GM19468 (cell line): ENCODE data around the gene BMERB1.
"Not testable (repeated sequence)": the region's sequence is repeated elsewhere in the genome, so short reads cannot be mapped to it uniquely, and the experiment has no call there.

Source experiments
- ATAC-seq: cut with Tn5 transposase; IDR thresholded peaks from one replicate; pipeline ENCODE4 v1.9.1; 2021; ENCODE audit warnings: mild to moderate bottlenecking, moderate library complexity, moderate number of reproducible peaks; ENCODE audit not compliant: unreplicated experiment; ENCODE audit errors: extremely low read depth

The BMERB1 gene

DNA sequence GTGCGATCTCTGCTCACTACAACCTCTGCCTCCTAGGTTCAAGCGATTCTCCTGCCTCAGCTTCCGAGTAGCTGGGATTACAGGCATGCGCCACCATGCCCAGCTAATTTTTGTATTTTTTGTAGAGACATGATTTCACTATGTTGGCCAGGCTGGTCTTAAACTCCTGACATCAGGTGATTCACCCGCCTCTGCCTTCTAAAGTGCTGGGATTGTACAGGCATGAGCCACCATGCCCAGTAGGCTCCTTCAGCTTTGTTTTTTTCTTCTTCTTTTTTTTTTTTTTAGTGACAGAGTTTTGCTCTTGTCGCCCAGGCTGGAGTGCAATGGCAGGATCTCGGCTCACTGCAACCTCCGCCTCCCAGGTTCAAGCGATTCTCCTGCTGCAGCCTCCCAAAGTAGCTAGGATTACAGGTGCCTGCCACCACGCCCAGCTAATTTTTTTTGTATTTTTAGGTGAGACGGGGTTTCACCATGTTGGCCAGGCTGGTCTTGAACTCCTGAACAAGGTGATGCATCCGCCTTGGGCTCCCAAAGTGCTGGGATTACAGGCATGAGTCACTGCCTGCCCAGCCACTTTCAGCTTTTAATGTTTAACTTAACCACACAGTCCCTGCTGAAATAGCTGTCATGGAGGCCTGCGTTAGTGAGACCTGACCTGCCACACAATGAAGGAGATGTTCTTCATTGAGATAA lies 112.8 kb downstream of the BMERB1 start:
- not testable (repeated sequence) for ATAC-seq

DNA sequence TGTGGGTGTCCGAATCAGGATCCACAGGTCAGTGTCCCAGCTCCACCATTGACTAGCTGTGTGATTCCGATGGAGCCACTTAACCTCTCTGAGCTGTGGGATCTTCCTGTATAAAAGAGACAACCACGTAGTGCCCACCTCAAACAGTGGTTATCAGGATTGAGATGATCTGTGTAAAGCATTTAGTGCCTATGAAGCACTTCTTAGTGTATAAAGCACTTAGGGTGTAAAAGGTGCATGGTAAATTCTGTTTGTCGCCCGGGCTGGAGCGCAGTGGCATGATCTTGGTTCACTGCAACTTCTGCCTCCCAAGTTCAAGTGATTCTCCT lies 113.3 kb downstream of the BMERB1 start:
- ATAC-seq, result no peak

GRCh38 chr16:15548482-15548891 lies 114.1 kb downstream of the BMERB1 start:
- ATAC-seq, result no peak

DNA sequence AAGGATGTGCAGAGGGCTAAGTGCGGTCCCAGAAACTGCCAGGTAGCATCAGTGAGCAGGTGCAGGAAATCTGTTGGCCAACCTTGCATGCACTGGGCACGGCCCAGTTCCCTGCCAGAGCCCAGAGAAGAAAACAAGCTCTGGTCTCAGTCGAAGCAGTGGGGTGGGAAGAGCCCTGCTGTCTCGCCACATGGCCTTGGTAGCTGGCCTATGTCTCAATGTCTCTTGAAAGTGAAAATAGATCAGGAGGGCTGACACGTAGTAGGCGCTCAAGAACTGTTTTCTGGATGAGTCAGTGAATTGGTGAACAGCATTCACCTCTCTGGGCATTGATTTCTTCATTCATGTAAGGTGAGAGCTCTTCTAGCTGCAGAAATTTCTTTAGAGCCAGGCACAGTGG lies 118.1 kb downstream of the BMERB1 start:
- no peak for ATAC-seq

DNA sequence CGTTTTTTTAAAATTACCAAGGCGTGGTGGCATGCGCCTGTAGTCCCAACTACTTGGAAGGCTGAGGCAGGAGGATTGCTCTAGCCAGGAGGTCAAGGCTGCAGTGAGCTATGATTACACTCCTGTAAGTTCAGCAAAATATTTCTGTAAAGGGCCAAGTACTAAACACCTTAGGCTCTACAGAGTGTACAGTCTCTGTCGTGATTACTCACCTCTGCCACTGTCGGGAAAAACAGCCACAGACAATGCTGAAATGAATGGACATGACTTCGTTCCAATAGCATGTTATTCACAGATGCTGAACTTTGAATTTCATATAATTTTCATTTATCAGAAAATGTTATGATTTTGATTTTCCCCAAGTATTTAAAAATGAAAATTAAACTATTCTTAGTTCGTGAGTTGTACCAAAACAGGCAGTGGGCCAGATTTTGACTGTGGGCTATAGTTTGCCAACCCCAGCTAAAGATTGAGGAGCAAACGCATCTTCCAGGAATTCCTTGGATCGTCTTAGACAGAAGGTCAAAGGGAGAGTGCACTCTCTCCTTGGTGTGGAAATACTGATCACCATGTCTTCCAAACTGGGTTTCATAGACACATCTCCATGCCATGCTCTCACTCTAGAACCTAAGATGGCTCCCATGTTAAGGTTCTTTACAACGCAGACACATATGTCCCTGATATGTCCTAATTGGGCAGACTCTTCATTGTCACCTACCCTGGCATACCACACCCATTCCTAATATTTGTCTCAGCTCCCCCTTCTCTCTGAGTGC lies 119.1 kb downstream of the BMERB1 start:
- ATAC-seq, result no peak

DNA sequence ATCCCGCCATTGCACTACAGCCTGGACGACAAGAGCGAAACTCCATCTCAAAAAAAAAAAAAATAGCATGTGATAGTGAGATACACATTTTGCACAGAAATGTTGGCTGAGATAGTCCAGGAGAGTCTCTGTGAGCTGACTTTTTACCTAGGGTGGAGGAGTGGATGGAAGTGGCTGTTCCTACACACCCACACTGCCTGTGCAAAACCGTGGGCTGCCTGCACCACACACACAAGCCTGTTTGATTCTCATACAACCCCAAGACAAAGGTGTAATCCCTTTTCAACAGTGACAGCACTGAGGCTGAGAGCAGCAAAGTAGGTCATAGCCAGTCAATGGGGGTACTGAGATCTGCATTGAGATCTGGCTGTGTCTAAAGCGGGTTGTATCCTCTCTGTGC lies 121.7 kb downstream of the BMERB1 start:
- no peak for ATAC-seq

- no peak for ATAC-seq
Measured at GRCh38 chr16:15557258-15557657, 122.9 kb downstream of the BMERB1 start.

- ATAC-seq, result no peak
Measured at GRCh38 chr16:15559176-15559575, 124.8 kb downstream of the BMERB1 start.

DNA sequence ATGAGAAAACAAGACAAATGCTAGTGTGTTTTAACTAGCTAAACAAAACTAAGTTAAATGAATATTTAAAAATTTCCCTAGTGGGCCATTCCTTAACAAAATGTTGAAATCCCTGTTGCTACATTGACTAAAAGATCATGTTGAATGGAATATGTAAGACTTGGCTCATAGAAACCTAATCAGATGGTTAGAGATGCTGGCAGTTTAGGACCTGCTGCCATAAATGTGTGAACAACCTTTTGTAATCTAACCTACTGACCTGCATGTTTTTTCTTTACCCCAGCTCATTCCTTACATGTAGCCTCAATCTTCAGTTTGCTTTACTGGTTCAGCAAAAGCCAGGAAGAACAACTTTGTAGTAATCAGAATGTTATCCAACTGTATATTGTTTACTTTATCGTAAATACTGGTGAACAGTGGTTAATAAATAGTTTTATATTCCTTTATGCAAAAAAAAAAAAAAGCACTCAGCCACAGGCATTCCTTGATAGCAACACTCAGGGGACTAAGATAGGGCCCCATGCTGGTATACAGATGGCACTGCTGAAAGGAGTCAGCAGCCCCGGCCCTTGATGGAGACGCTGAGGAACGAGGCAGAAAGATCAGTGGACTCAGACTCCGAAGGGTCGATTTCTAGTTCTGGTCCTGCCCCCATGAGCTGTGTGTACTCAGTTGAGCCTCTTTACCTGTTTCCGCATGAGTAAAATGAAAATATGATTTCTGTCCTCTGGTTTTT lies 130.4 kb downstream of the BMERB1 start:
- ATAC-seq, result no peak

DNA sequence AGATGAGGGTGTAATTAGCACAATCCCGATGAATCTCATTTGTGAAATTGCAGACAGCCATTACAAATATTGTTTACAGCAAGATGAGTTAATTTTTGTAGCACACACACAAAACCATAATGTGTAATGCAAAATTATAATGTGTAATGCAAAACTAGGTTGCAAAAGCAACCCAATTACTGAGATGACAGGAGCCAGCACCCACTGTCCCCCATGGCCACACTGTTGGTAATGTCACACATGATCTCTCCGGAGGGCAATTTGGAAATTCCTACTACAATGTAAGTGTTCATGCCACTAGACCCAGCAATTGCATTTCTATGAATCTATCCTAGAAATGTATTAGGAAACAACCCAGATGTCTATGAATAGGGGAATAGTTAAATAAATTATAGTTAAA lies 131.7 kb downstream of the BMERB1 start:
- no peak for ATAC-seq

GRCh38 chr16:15567823-15568222 lies 133.4 kb downstream of the BMERB1 start:
- no peak for ATAC-seq

DNA sequence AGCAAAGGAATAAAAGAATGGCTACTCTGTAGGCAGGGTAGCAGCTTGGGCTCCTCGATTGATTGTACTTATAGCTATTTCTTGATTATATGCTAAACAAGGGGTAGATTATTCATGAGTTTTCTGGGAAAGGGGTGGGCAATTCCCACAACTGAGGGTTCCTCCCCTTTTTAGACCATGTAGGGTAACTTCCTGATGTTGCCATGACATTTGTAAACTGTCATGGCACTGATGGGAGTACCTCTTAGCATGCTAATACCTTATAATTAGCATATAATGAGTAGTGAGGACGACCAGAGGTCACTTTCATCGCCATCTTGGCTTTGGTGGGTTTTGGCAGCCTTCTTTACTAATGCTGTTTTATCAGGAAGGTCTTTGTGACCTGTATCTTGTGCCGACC lies 136.3 kb downstream of the BMERB1 start:
- ATAC-seq, result not testable (repeated sequence)

DNA sequence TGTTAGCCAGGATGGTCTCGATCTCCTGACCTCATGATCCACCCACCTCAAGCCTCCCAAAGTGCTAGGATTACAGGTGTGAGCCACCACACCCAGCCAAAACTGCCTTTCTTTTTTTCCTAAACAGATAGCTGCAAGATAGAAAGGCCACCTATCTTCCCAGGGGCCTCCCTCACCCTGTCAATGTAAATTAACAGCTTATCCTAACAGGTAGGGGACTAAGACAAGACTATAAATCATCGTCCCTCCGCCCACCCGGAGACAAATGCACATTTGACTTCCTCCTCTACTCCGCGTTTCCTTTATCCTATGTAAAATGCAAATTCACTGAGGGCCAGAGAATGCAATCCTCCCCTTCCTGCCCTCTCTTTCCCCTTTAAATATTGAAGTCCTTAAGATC lies 137.2 kb downstream of the BMERB1 start:
- no peak for ATAC-seq

GRCh38 chr16:15572329-15573001 lies 138.1 kb downstream of the BMERB1 start:
- no peak for ATAC-seq

- ATAC-seq, result no peak
Measured at GRCh38 chr16:15573274-15573895, 139.0 kb downstream of the BMERB1 start.

DNA sequence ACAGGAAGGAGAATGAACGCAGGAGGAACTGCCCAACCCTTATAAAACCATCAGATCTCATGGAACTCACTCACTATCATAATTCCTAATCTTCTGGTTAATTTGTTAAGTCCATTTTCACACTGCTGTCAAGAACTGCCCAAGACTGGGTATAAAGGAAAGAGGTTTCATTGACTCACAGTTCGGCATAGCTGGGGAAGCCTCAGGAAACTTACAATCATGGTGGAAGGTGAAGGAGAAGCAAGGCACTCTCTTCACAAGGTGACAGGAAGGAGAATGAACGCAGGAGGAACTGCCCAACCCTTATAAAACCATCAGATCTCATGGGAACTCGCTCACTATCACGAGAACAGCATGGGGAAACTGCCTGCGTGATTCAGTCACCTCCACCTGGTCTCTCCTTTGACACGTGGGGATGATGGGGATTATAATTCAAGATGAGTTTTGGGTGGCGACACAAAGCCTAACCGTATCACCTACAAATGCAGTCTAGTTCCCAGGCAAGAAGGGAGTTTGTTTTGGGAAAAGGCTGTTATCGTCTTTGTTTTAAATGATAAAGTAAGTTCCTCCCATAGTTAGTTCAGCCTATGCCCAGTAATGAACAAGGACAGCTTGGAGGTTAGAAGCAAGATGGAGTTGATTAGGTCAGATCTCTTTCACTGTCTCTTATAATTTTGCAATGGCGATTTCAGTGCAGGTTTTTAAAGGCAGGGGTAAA lies 139.7 kb downstream of the BMERB1 start:
- ATAC-seq, result not testable (repeated sequence)

DNA sequence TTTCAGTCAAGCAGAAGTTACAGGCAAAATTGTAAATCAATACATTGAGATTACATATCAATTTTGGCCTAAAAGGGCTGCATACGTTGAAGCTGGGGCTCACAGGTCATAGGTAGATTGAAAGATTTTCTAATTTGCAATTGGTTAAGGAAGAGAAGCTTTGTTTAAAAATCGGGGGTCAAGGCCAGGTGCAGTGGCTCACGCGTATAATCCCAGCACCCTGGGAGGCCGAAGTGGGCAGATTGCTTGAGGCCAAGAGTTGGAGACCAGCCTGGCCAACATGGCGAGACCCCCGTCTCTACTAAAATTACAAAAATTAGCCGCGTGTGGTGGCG lies 140.2 kb downstream of the BMERB1 start:
- no peak for ATAC-seq

- ATAC-seq, result no peak
Measured at GRCh38 chr16:15575293-15576049, 141.1 kb downstream of the BMERB1 start.
